Fibroblast of mammary gland (primary cell): ENCODE data around the gene CPNE5.

Experiments used
- DNase-seq: peaks from one replicate; pipeline ENCODE4 v3.0.0-alpha.2; 2010; ENCODE audit warnings: low read depth
- H3K4me3 ChIP-seq: 2 replicates; pipeline ENCODE4 v1.5.1; 2011; ENCODE audit warnings: low read depth, mild to moderate bottlenecking, low read length, moderate library complexity; ENCODE audit not compliant: control insufficient read depth
- CTCF ChIP-seq: conservative IDR thresholded peaks from 2 replicates; pipeline ENCODE4 v1.5.1; 2011; ENCODE audit warnings: low read depth, low read length, inconsistent platforms; ENCODE audit not compliant: control insufficient read depth, insufficient read depth

CPNE5 gene

DNA sequence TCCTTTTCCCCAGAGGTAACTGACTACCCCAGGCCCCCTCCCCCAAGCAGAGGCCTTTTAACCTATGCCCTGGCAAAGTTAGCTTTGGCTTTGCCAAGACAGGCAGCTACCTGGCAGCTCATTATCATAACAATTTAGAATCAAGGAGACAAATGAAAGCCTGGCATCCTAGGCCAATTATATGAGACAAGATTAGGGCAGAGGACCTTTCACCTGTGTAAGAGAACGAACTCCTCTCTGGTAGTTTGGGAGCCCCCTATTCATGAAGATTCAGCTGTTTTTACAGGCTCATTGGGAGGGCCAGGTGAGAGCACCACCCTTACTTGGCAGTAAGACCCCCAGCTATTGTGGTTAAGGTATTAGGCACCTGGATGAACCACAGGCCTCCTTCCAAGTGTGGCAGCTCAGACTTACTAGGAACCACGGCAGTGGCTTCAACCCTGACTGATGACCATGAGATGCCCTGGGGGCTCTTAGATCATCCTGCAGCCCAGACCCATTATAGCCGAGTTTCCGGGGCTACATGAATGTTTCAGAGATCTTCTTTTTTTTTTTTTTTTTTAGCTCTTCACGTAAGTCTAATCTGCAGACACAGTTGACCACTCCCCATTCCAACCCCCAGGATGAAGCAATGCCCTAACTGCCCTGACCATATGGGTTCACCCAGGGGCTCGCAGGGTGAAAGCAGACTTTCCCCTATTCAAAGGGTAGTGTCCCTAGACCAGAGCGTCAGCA, 85.4 kb downstream of the CPNE5 start:
- no peak for DNase-seq
- no peak overlapping the region for H3K4me3 ChIP-seq
- no peak for TF ChIP-seq CTCF

- no peak overlapping the region for H3K4me3 ChIP-seq
- no peak for DNase-seq
- no peak for TF ChIP-seq CTCF
These were observed 86.2 kb downstream of the CPNE5 start for GRCh38 chr6:36752886-36753506.

- no peak overlapping the region for H3K4me3 ChIP-seq
- TF ChIP-seq CTCF = no peak
- no peak for DNase-seq
These were observed 86.9 kb downstream of the CPNE5 start for GRCh38 chr6:36752187-36752885.

DNA sequence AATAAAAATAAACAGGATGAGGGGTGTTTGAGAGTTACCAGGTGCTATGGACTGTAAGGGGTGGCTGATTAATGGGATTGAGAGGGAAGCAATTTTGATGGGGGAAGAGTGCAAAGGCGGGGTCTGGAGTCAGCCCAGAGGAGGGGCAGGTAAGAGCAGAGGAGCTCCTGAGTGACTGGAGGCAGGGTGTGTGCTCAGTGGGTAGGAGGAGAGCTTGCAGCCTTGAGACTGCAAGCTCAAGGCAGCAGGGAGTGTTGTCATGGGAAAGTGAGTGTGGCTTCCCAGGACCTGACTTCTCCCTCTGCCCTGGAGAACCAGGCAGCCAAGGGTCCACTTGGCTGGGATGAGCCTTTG, 87.4 kb downstream of the CPNE5 start:
- no peak for DNase-seq
- TF ChIP-seq CTCF = no peak
- H3K4me3 ChIP-seq = no peak overlapping the region

- no peak for TF ChIP-seq CTCF
- no peak for DNase-seq
These were observed 88.2 kb downstream of the CPNE5 start for GRCh38 chr6:36751091-36751490.

DNA sequence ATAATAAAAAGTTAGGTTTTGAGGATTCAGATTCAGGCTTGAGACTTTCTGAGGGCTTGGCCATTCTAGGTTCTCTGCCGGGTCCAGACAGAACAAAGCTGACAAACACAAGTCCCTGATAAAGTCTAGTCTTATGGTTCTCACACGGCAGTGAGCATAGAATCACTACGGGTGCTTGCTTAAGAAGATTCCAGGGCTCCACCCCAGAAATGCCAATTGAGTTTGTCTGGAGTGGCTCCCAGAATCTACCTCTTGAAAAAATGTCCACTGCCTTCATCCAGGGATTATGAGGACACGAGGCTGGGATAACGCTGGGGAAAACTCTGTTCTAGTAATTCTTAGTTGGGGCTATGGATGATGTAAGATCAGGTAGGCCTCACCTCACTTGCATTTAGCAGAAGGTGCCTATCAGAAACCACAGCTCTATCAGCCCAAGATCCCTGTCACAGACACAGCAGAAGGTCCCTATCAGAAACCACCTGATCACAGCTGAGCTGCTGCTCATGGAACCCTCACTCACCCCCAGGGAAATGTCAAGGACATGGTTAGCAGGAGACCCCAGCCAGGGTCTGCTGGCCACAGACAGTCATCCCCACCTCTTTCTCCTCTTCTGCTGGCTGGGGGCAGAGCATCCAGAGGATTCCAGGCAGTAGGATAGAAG, 89.3 kb downstream of the CPNE5 start:
- DNase-seq = no peak
- TF ChIP-seq CTCF = no peak
- no peak overlapping the region for H3K4me3 ChIP-seq

More at GRCh38 chr6:36751091-36751490, 88.2 kb downstream of the CPNE5 start:
- H3K4me3 ChIP-seq = no peak overlapping the region
